Liver (tissue), 9 donors: ENCODE results near the gene LRRC70. TPM values are rescaled to one million over a fixed set of nuclear protein-coding genes. Genes with fewer than 3 reads are reported as not detected.

Experiments
- DNase-seq: peaks from one replicate; pipeline ENCODE4 v3.0.0-alpha.2; 2017; ENCODE audit warnings: low spot score
- H3K27ac ChIP-seq, 2 donors: one replicate each; pipeline ENCODE4 v1.7.0; 2013; ENCODE audit warnings: inconsistent platforms in 2 of 2, low read length in 2 of 2, control low read depth in 1 of 2, low read depth in 1 of 2, mild to moderate bottlenecking in 1 of 2
- H3K27me3 ChIP-seq, 4 donors: one replicate each; pipeline versions ENCODE4 v1.6.1 to v1.7.0; 2013; ENCODE audit warnings: low read length in 3 of 4, inconsistent platforms in 1 of 4, mild to moderate bottlenecking in 1 of 4, moderate library complexity in 1 of 4; ENCODE audit not compliant: control insufficient read depth in 4 of 4, insufficient read depth in 4 of 4
- H3K36me3 ChIP-seq, 4 donors: one replicate each; pipeline versions ENCODE4 v1.6.1 to v1.7.0; 2013; ENCODE audit warnings: low read length in 3 of 4, mild to moderate bottlenecking in 3 of 4, low read depth in 1 of 4, moderate library complexity in 1 of 4; ENCODE audit not compliant: control insufficient read depth in 4 of 4, insufficient read depth in 3 of 4
- H3K4me1 ChIP-seq, 4 donors: one replicate each; pipeline versions ENCODE4 v1.6.1 to v1.7.0; 2013; ENCODE audit warnings: low read length in 3 of 4, mild to moderate bottlenecking in 3 of 4, moderate library complexity in 1 of 4; ENCODE audit not compliant: control insufficient read depth in 4 of 4, insufficient read depth in 4 of 4
- H3K4me3 ChIP-seq, 3 donors: one replicate each; pipeline versions ENCODE4 v1.6.1 to v1.7.0; 2013; ENCODE audit warnings: low read length in 3 of 3, control low read depth in 1 of 3, low read depth in 1 of 3, mild to moderate bottlenecking in 1 of 3
- H3K9ac ChIP-seq, 2 donors: one replicate each; pipeline ENCODE4 v1.7.0; 2013; ENCODE audit warnings: low read length in 2 of 2, mild to moderate bottlenecking in 2 of 2, moderate library complexity in 2 of 2, control low read depth in 1 of 2, low read depth in 1 of 2
- H3K9me3 ChIP-seq, 4 donors: one replicate each; pipeline versions ENCODE4 v1.6.1 to v1.7.0; 2013; ENCODE audit warnings: low read length in 3 of 4; ENCODE audit not compliant: control insufficient read depth in 4 of 4
- EGR1 ChIP-seq, 2 donors: IDR thresholded peaks; 2 replicates each; pipeline ENCODE4 v1.6.1; 2016 to 2018; ENCODE audit warnings: antibody characterized with exemption in 2 of 2, low read depth in 2 of 2
- FOXA1 ChIP-seq: IDR thresholded peaks from 2 replicates; pipeline ENCODE4 v1.6.1; 2016; ENCODE audit warnings: antibody characterized with exemption
- FOXA2 ChIP-seq: IDR thresholded peaks from 2 replicates; pipeline ENCODE4 v1.6.1; 2016; ENCODE audit warnings: antibody characterized with exemption
- GABPA ChIP-seq, 2 donors: IDR thresholded peaks in 1 of 2; conservative IDR thresholded peaks in 1 of 2; 2 replicates each; pipeline ENCODE4 v1.6.1; 2016; ENCODE audit warnings: antibody characterized with exemption in 2 of 2, mild to moderate bottlenecking in 1 of 2, moderate library complexity in 1 of 2
- HNF4A ChIP-seq, 2 donors: conservative IDR thresholded peaks; 2 replicates each; pipeline ENCODE4 v1.6.1; 2016; ENCODE audit warnings: antibody characterized with exemption in 2 of 2, mild to moderate bottlenecking in 2 of 2
- HNF4G ChIP-seq: IDR thresholded peaks from 2 replicates; pipeline ENCODE4 v1.6.1; 2016; ENCODE audit warnings: antibody characterized with exemption
- JUND ChIP-seq, 2 donors: IDR thresholded peaks; 2 replicates each; pipeline ENCODE4 v1.6.1; 2016; ENCODE audit warnings: antibody characterized with exemption in 2 of 2
- MAX ChIP-seq: IDR thresholded peaks from 2 replicates; pipeline ENCODE4 v1.6.1; 2016; ENCODE audit warnings: antibody characterized with exemption
- NR2F2 ChIP-seq: IDR thresholded peaks from 2 replicates; pipeline ENCODE4 v1.6.1; 2016; ENCODE audit warnings: antibody characterized with exemption
- RAD21 ChIP-seq, 2 donors: IDR thresholded peaks; 2 replicates each; pipeline ENCODE4 v1.6.1; 2016; ENCODE audit warnings: antibody characterized with exemption in 2 of 2, mild to moderate bottlenecking in 2 of 2
- RXRA ChIP-seq, 2 donors: IDR thresholded peaks; 2 replicates each; pipeline ENCODE4 v1.6.1; 2017 to 2018; ENCODE audit warnings: antibody characterized with exemption in 2 of 2, mild to moderate bottlenecking in 1 of 2
- SP1 ChIP-seq: IDR thresholded peaks from 2 replicates; pipeline ENCODE4 v1.6.1; 2018; ENCODE audit warnings: antibody characterized with exemption, mild to moderate bottlenecking
- TAF1 ChIP-seq: conservative IDR thresholded peaks from 2 replicates; pipeline ENCODE4 v1.6.1; 2016; ENCODE audit warnings: antibody characterized with exemption, mild to moderate bottlenecking
- YY1 ChIP-seq: IDR thresholded peaks from 2 replicates; pipeline ENCODE4 v1.6.1; 2016; ENCODE audit warnings: antibody characterized with exemption, mild to moderate bottlenecking
- WGBS: extraction: QIAGEN DNeasy Blood & Tissue Kit; methylation state at CpG from one replicate; pipeline ENCODE4 v1.1.7; 2013; 5-methylcytosine and 5-hydroxymethylcytosine counted together
- polyA plus RNA-seq, 2 donors: library from polyadenylated mRNA; stranded (reverse) in 1 of 2; unstranded in 1 of 2; fragments of 200-250 nt in 1 of 2; fragments of >200 nt in 1 of 2; fragmentation: Nextera tagmentation in 1 of 2; extraction: Ambion mirVana in 1 of 2; gene quantifications; one replicate each; pipeline versions ENCODE4 v1.2.1 to v1.2.3, GENCODE V29; 2013 to 2015
- total RNA-seq, 2 donors: library from RNA; depleted of rRNA; stranded (reverse); fragments of >200 nt; gene quantifications; one replicate each; pipeline ENCODE4 v1.2.3, GENCODE V29; 2014
- TF ChIP-seq, protein P1 (sequence below): IDR thresholded peaks from 2 replicates; pipeline ENCODE4 v1.6.1; 2016; ENCODE audit warnings: antibody characterized with exemption, mild to moderate bottlenecking
- TF ChIP-seq, protein P2 (sequence below): IDR thresholded peaks from 2 replicates; pipeline ENCODE4 v1.6.1; 2016; ENCODE audit warnings: antibody characterized with exemption
- TF ChIP-seq, protein P3 (sequence below): IDR thresholded peaks from 2 replicates; pipeline ENCODE4 v1.6.1; 2016; ENCODE audit warnings: antibody characterized with exemption
- TF ChIP-seq, protein P4 (sequence below): fragments of 150-350 bp; IDR thresholded peaks from 2 replicates; pipeline ENCODE4 v1.5.1; 2017; ENCODE audit warnings: improper control_type of control experiment, low read depth, low read length; ENCODE audit not compliant: missing input control
- donor health status: healthy.
- donor health status: healthy.
- donor health status: healthy.
- donor health status: healthy.
- donor health status: healthy.

LRRC70 gene
- total and polyA plus RNA-seq, 4 donors: 0.66 to 2.8 (median 1.7) TPM

DNA sequence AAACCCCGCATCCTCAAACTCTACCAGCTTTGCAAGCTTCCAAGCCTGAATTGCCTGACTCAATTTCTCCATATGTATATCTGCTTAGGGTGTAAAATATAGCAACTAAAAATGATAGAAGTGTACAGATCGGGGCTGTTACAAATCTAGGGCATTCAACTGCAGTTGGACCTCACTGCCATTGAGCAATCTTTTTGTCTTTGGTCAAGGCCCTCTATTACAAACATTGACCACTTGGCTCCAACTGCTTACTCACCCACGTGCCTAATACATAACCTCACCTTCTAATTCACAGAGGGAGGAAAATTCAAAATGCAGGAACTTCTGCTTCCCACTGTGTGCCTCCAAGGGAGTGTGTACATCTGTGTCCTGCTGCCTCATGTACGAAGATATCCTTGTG is 10.0 kb downstream of the LRRC70 start (continued):
- TF ChIP-seq YY1 (no peak), HNF4G (peak; percentile 10), TAF1 (no peak)

- H3K4me3 ChIP-seq: no peak overlapping the region
- no peak for DNase-seq
- over 99% methylated on average over 2 of the region's 2 CpGs for WGBS
- no peak for TF ChIP-seq RAD21 (IDR thresholded peaks at IDR 0.05)
- no peak for TF ChIP-seq HNF4A (conservative IDR thresholded peaks at IDR 0.05)
- TF ChIP-seq SP1: no peak
- no peak for TF ChIP-seq RXRA (IDR thresholded peaks at IDR 0.05)
- TF ChIP-seq, protein P1, sequence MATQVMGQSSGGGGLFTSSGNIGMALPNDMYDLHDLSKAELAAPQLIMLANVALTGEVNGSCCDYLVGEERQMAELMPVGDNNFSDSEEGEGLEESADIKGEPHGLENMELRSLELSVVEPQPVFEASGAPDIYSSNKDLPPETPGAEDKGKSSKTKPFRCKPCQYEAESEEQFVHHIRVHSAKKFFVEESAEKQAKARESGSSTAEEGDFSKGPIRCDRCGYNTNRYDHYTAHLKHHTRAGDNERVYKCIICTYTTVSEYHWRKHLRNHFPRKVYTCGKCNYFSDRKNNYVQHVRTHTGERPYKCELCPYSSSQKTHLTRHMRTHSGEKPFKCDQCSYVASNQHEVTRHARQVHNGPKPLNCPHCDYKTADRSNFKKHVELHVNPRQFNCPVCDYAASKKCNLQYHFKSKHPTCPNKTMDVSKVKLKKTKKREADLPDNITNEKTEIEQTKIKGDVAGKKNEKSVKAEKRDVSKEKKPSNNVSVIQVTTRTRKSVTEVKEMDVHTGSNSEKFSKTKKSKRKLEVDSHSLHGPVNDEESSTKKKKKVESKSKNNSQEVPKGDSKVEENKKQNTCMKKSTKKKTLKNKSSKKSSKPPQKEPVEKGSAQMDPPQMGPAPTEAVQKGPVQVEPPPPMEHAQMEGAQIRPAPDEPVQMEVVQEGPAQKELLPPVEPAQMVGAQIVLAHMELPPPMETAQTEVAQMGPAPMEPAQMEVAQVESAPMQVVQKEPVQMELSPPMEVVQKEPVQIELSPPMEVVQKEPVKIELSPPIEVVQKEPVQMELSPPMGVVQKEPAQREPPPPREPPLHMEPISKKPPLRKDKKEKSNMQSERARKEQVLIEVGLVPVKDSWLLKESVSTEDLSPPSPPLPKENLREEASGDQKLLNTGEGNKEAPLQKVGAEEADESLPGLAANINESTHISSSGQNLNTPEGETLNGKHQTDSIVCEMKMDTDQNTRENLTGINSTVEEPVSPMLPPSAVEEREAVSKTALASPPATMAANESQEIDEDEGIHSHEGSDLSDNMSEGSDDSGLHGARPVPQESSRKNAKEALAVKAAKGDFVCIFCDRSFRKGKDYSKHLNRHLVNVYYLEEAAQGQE: no peak
- TF ChIP-seq HNF4G: no peak
- TF ChIP-seq, protein P2, sequence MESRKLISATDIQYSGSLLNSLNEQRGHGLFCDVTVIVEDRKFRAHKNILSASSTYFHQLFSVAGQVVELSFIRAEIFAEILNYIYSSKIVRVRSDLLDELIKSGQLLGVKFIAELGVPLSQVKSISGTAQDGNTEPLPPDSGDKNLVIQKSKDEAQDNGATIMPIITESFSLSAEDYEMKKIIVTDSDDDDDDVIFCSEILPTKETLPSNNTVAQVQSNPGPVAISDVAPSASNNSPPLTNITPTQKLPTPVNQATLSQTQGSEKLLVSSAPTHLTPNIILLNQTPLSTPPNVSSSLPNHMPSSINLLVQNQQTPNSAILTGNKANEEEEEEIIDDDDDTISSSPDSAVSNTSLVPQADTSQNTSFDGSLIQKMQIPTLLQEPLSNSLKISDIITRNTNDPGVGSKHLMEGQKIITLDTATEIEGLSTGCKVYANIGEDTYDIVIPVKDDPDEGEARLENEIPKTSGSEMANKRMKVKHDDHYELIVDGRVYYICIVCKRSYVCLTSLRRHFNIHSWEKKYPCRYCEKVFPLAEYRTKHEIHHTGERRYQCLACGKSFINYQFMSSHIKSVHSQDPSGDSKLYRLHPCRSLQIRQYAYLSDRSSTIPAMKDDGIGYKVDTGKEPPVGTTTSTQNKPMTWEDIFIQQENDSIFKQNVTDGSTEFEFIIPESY: no peak
- no peak for TF ChIP-seq YY1
- no peak for TF ChIP-seq JUND (IDR thresholded peaks at IDR 0.05)
- no peak for TF ChIP-seq FOXA1
- TF ChIP-seq, protein P3, sequence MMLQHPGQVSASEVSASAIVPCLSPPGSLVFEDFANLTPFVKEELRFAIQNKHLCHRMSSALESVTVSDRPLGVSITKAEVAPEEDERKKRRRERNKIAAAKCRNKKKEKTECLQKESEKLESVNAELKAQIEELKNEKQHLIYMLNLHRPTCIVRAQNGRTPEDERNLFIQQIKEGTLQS: no peak
- TF ChIP-seq EGR1 (IDR thresholded peaks at IDR 0.05; ENCODE audit: low read depth in 2 of 2): no peak
- no peak for TF ChIP-seq MAX
- TF ChIP-seq GABPA (IDR thresholded peaks at IDR 0.05 in 1 of 2, conservative IDR thresholded peaks at IDR 0.05 in 1 of 2): no peak
- TF ChIP-seq, protein P4, sequence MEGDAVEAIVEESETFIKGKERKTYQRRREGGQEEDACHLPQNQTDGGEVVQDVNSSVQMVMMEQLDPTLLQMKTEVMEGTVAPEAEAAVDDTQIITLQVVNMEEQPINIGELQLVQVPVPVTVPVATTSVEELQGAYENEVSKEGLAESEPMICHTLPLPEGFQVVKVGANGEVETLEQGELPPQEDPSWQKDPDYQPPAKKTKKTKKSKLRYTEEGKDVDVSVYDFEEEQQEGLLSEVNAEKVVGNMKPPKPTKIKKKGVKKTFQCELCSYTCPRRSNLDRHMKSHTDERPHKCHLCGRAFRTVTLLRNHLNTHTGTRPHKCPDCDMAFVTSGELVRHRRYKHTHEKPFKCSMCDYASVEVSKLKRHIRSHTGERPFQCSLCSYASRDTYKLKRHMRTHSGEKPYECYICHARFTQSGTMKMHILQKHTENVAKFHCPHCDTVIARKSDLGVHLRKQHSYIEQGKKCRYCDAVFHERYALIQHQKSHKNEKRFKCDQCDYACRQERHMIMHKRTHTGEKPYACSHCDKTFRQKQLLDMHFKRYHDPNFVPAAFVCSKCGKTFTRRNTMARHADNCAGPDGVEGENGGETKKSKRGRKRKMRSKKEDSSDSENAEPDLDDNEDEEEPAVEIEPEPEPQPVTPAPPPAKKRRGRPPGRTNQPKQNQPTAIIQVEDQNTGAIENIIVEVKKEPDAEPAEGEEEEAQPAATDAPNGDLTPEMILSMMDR: no peak
- TF ChIP-seq NR2F2: no peak
- no peak for TF ChIP-seq FOXA2
- no peak for TF ChIP-seq TAF1
- no peaks in the 10 kb centered on the region for H3K9me3 ChIP-seq
- H3K4me1 ChIP-seq: peaks cover 3 to 17% (median 17%) of the 10 kb centered on the region in 4 donors
- no peak overlapping the region for H3K9ac ChIP-seq
- no peaks in the 10 kb centered on the region for H3K36me3 ChIP-seq
- no peaks in the 10 kb centered on the region for H3K27me3 ChIP-seq
- H3K27ac ChIP-seq: no peak overlapping the region
These were observed 10.9 kb downstream of the LRRC70 start for GRCh38 chr5:62589504-62589903.
